ENCODE measurements around the gene TFEB. TPM values are rescaled to one million over a fixed set of nuclear protein-coding genes. Genes with fewer than 3 reads are reported as not detected.

The TFEB gene
- total RNA-seq, 4 donors from 2014 or later = 24.2 to 46.7 (median 33.1) TPM

DNA sequence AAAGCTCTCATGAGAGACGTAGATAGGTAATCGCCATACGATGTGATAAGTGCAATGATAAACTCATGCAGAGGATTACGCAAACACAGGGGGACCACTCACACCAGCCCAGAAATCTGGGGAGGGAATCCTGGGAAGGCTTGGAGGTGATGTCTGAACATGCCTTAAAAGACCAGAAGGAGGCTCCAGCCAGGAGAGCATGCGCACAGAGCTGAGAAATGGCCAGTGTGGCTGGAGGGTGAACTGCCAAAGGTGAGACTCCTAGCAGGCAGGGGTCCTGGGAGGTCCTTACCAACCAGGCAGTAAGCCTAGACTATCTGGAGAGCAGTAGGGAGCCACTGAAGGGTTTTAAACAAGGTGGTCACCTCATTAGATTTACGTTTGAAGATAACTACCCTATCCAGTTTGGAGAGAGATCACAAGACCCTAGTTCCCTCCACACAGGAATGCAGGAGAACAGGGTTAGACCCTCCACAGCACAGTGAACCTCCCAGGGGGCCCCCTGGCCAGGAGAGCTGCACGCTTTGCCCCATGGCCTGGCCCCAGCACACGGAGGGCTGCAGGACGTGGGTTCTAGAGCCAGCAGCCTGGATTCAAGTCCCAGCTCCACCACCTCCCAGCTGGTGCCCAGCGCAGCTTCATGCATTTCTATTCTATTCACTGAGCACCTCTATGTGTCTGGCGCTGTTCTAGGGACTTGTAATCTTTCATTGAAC, 84.0 kb downstream of the TFEB start:
- no peak for DNase-seq (ENCODE audit: extremely low spot score)
- TF ChIP-seq, protein P1, sequence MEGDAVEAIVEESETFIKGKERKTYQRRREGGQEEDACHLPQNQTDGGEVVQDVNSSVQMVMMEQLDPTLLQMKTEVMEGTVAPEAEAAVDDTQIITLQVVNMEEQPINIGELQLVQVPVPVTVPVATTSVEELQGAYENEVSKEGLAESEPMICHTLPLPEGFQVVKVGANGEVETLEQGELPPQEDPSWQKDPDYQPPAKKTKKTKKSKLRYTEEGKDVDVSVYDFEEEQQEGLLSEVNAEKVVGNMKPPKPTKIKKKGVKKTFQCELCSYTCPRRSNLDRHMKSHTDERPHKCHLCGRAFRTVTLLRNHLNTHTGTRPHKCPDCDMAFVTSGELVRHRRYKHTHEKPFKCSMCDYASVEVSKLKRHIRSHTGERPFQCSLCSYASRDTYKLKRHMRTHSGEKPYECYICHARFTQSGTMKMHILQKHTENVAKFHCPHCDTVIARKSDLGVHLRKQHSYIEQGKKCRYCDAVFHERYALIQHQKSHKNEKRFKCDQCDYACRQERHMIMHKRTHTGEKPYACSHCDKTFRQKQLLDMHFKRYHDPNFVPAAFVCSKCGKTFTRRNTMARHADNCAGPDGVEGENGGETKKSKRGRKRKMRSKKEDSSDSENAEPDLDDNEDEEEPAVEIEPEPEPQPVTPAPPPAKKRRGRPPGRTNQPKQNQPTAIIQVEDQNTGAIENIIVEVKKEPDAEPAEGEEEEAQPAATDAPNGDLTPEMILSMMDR (IDR thresholded peaks at IDR 0.05) = no peak
- TF ChIP-seq EP300 (IDR thresholded peaks at IDR 0.05) = no peak
- no peak for TF ChIP-seq POLR2A (IDR thresholded peaks at IDR 0.05; ENCODE audit: low read depth)
- no peak for TF ChIP-seq POLR2AphosphoS5 (IDR thresholded peaks at IDR 0.05)
- 77% methylated on average over 10 of the region's 11 CpGs for WGBS

GRCh38 chr6:41650120-41650519, 85.3 kb downstream of the TFEB start:
- Histone ChIP-seq H3K4me1 (no peaks in the 10 kb centered on the region), H3K36me3 (no peaks in the 10 kb centered on the region), H3K27ac (replicated peaks in 1 of 4) (no peak overlapping the region), H3K4me3 (no peak overlapping the region), H3K27me3 (peaks cover 0 to 46% (median 0%) of the 10 kb centered on the region in 4 donors), H3K9me3 (no peaks in the 10 kb centered on the region)
- no peak for DNase-seq (ENCODE audit: extremely low spot score)
- 87% methylated on average over 2 of the region's 2 CpGs for WGBS
- TF ChIP-seq EP300 (IDR thresholded peaks at IDR 0.05) = no peak
- no peak for TF ChIP-seq POLR2AphosphoS5 (IDR thresholded peaks at IDR 0.05)
- intact Hi-C loops (cut with DNase I) = no loop called here

More for the DNA sequence above, 84.0 kb downstream of the TFEB start:
- no peaks in the 10 kb centered on the region for H3K36me3 ChIP-seq
- intact Hi-C loops (cut with DNase I) = no loop called here
- H3K27ac ChIP-seq (replicated peaks in 1 of 4) = no peak overlapping the region
- no peak overlapping the region for H3K4me3 ChIP-seq
- peaks cover 0 to 33% (median 0%) of the 10 kb centered on the region in 4 donors for H3K27me3 ChIP-seq
- H3K9me3 ChIP-seq = no peaks in the 10 kb centered on the region
- peaks cover 0 to 5% (median 3%) of the 10 kb centered on the region in 4 donors for H3K4me1 ChIP-seq

- H3K27ac ChIP-seq (replicated peaks in 1 of 4) = no peak overlapping the region
- TF ChIP-seq POLR2A (IDR thresholded peaks at IDR 0.05; ENCODE audit: low read depth) (no peak), EP300 (IDR thresholded peaks at IDR 0.05) (no peak), POLR2AphosphoS5 (IDR thresholded peaks at IDR 0.05) (no peak)
- TF ChIP-seq, protein P1 (IDR thresholded peaks at IDR 0.05) = no peak
- no peaks in the 10 kb centered on the region for H3K4me1 ChIP-seq
- WGBS = 79% methylated on average over 4 of the region's 10 CpGs
- no peak for DNase-seq (ENCODE audit: extremely low spot score)
- H3K4me3 ChIP-seq = no peak overlapping the region
- H3K36me3 ChIP-seq = no peaks in the 10 kb centered on the region
- no peaks in the 10 kb centered on the region for H3K9me3 ChIP-seq
- peaks cover 0 to 45% (median 0%) of the 10 kb centered on the region in 4 donors for H3K27me3 ChIP-seq
- intact Hi-C loops (cut with DNase I) = no loop called here
Observed at GRCh38 chr6:41649596-41649995, 85.8 kb downstream of the TFEB start.

GRCh38 chr6:41648921-41649320, 86.5 kb downstream of the TFEB start:
- no peak for TF ChIP-seq EP300 (IDR thresholded peaks at IDR 0.05)
- TF ChIP-seq POLR2A (IDR thresholded peaks at IDR 0.05; ENCODE audit: low read depth) = no peak
- TF ChIP-seq, protein P1 (IDR thresholded peaks at IDR 0.05) = no peak
- TF ChIP-seq POLR2AphosphoS5 (IDR thresholded peaks at IDR 0.05) = no peak
- DNase-seq (ENCODE audit: extremely low spot score) = no peak
- intact Hi-C loops (cut with DNase I) = no loop called here
- Histone ChIP-seq H3K9me3 (no peaks in the 10 kb centered on the region), H3K4me3 (no peak overlapping the region), H3K4me1 (no peaks in the 10 kb centered on the region), H3K36me3 (no peaks in the 10 kb centered on the region), H3K27ac (replicated peaks in 1 of 4) (no peak overlapping the region), H3K27me3 (peaks cover 0 to 39% (median 0%) of the 10 kb centered on the region in 4 donors)
- WGBS = 80% methylated on average over 5 of the region's 5 CpGs

GRCh38 chr6:41648070-41648585, 87.3 kb downstream of the TFEB start:
- Histone ChIP-seq H3K27me3 (peaks cover 0 to 31% (median 0%) of the 10 kb centered on the region in 4 donors), H3K27ac (replicated peaks in 1 of 4) (no peak overlapping the region), H3K9me3 (no peaks in the 10 kb centered on the region), H3K36me3 (no peaks in the 10 kb centered on the region), H3K4me1 (no peaks in the 10 kb centered on the region), H3K4me3 (no peak overlapping the region)
- no peak for DNase-seq (ENCODE audit: extremely low spot score)
- no peak for TF ChIP-seq POLR2AphosphoS5 (IDR thresholded peaks at IDR 0.05)
- TF ChIP-seq, protein P1 (IDR thresholded peaks at IDR 0.05) = no peak
- TF ChIP-seq EP300 (IDR thresholded peaks at IDR 0.05) = no peak
- TF ChIP-seq POLR2A (IDR thresholded peaks at IDR 0.05; ENCODE audit: low read depth) = no peak
- WGBS = 67% methylated on average over 7 of the region's 7 CpGs
- intact Hi-C loops (cut with DNase I) = no loop called here

Data from esophagus muscularis mucosa (tissue), 4 donors.